Adipocyte (in vitro differentiated cells): ENCODE results near the gene ARHGAP26.
A peak's percentile ranks its signal among the peaks of the same experiment; 100 is the strongest.
"Not testable (repeated sequence)": the region's sequence is repeated elsewhere in the genome, so short reads cannot be mapped to it uniquely, and the experiment has no call there.

Source experiments
- DNase-seq: peaks from one replicate; pipeline ENCODE4 v3.0.0-alpha.2; 2015; ENCODE audit warnings: low read depth
- H3K27me3 ChIP-seq: replicated peaks from 2 replicates; pipeline ENCODE4 v1.7.0; 2013; ENCODE audit warnings: mild to moderate bottlenecking, low read length, moderate library complexity; ENCODE audit not compliant: control insufficient read depth, insufficient read depth
- H3K36me3 ChIP-seq: 2 replicates; pipeline ENCODE4 v1.7.0; 2013; ENCODE audit warnings: low read length, mild to moderate bottlenecking, moderate library complexity; ENCODE audit not compliant: control insufficient read depth, insufficient read depth, severe bottlenecking
- H3K4me1 ChIP-seq: 2 replicates; pipeline ENCODE4 v1.7.0; 2013; ENCODE audit warnings: mild to moderate bottlenecking, low read length, moderate library complexity; ENCODE audit not compliant: control insufficient read depth, insufficient read depth
- H3K4me3 ChIP-seq: 2 replicates; pipeline ENCODE4 v1.7.0; 2013; ENCODE audit warnings: mild to moderate bottlenecking, low read length, moderate library complexity
- H3K9ac ChIP-seq: 2 replicates; pipeline ENCODE4 v1.7.0; 2013; ENCODE audit warnings: mild to moderate bottlenecking, low read length, moderate library complexity
- H3K9me3 ChIP-seq: 2 replicates; pipeline ENCODE4 v1.7.0; 2013; ENCODE audit warnings: mild to moderate bottlenecking, low read length, moderate library complexity; ENCODE audit not compliant: control insufficient read depth

ARHGAP26 gene

GRCh38 chr5:142945845-142946244 is 175.7 kb downstream of the ARHGAP26 start:
- no peak for DNase-seq
- H3K9ac ChIP-seq, result no peak overlapping the region
- H3K4me1 ChIP-seq, result no peaks in the 10 kb centered on the region
- no peaks in the 10 kb centered on the region for H3K27me3 ChIP-seq
- no peaks in the 10 kb centered on the region for H3K9me3 ChIP-seq
- H3K36me3 ChIP-seq, result no peaks in the 10 kb centered on the region
- no peak overlapping the region for H3K4me3 ChIP-seq

GRCh38 chr5:142946547-142947426 is 176.6 kb downstream of the ARHGAP26 start:
- no peaks in the 10 kb centered on the region for H3K36me3 ChIP-seq
- no peak overlapping the region for H3K9ac ChIP-seq
- no peaks in the 10 kb centered on the region for H3K27me3 ChIP-seq
- peak; percentile 20 for DNase-seq
- H3K4me3 ChIP-seq, result no peak overlapping the region
- no peaks in the 10 kb centered on the region for H3K9me3 ChIP-seq
- H3K4me1 ChIP-seq, result no peaks in the 10 kb centered on the region

- no peak for DNase-seq
- H3K4me1 ChIP-seq, result no peaks in the 10 kb centered on the region
- H3K9me3 ChIP-seq, result no peaks in the 10 kb centered on the region
- H3K27me3 ChIP-seq, result no peaks in the 10 kb centered on the region
- H3K4me3 ChIP-seq, result no peak overlapping the region
- H3K36me3 ChIP-seq, result no peaks in the 10 kb centered on the region
- H3K9ac ChIP-seq, result no peak overlapping the region
Measured at GRCh38 chr5:142947427-142947709, 177.2 kb downstream of the ARHGAP26 start.

- Histone ChIP-seq H3K36me3 (no peaks in the 10 kb centered on the region), H3K4me3 (no peak overlapping the region), H3K27me3 (no peaks in the 10 kb centered on the region), H3K4me1 (peaks cover 15% of the 10 kb centered on the region), H3K9me3 (no peaks in the 10 kb centered on the region), H3K9ac (no peak overlapping the region)
- DNase-seq, result no peak
Measured at GRCh38 chr5:142952229-142952628, 182.1 kb downstream of the ARHGAP26 start.

- H3K36me3 ChIP-seq, DNase-seq, H3K27me3 ChIP-seq, H3K4me3 ChIP-seq, H3K9ac ChIP-seq, H3K9me3 ChIP-seq: not testable (repeated sequence)
- H3K4me1 ChIP-seq, result peaks cover 15% of the 10 kb centered on the region
Measured at GRCh38 chr5:142952871-142953270, 182.7 kb downstream of the ARHGAP26 start.

- no peak overlapping the region for H3K4me3 ChIP-seq
- H3K27me3 ChIP-seq, result no peaks in the 10 kb centered on the region
- no peaks in the 10 kb centered on the region for H3K9me3 ChIP-seq
- no peak overlapping the region for H3K9ac ChIP-seq
- DNase-seq, result no peak
- H3K36me3 ChIP-seq, result no peaks in the 10 kb centered on the region
- peaks cover 15% of the 10 kb centered on the region for H3K4me1 ChIP-seq
Measured at GRCh38 chr5:142954455-142954854, 184.3 kb downstream of the ARHGAP26 start.

GRCh38 chr5:142955628-142956027 is 185.5 kb downstream of the ARHGAP26 start:
- H3K9ac ChIP-seq, result no peak overlapping the region

GRCh38 chr5:142957528-142957927 is 187.4 kb downstream of the ARHGAP26 start:
- H3K9ac ChIP-seq, result no peak overlapping the region
- H3K4me1 ChIP-seq, result peaks cover 22% of the 10 kb centered on the region
- H3K27me3 ChIP-seq, result no peaks in the 10 kb centered on the region
- H3K9me3 ChIP-seq, result no peaks in the 10 kb centered on the region
- no peaks in the 10 kb centered on the region for H3K36me3 ChIP-seq
- no peak for DNase-seq
- H3K4me3 ChIP-seq, result no peak overlapping the region

More at GRCh38 chr5:142955628-142956027, 185.5 kb downstream of the ARHGAP26 start:
- Histone ChIP-seq H3K9me3 (no peaks in the 10 kb centered on the region), H3K36me3 (no peaks in the 10 kb centered on the region), H3K4me1 (peaks cover 22% of the 10 kb centered on the region), H3K27me3 (no peaks in the 10 kb centered on the region), H3K4me3 (no peak overlapping the region)
- no peak for DNase-seq

- H3K4me3 ChIP-seq, result no peak overlapping the region
- peaks cover 22% of the 10 kb centered on the region for H3K4me1 ChIP-seq
- no peak for DNase-seq
- no peaks in the 10 kb centered on the region for H3K27me3 ChIP-seq
- H3K9ac ChIP-seq, result no peak overlapping the region
- H3K36me3 ChIP-seq, result no peaks in the 10 kb centered on the region
- H3K9me3 ChIP-seq, result no peaks in the 10 kb centered on the region
Measured at GRCh38 chr5:142958944-142959682, 188.9 kb downstream of the ARHGAP26 start.

GRCh38 chr5:142959683-142960657 is 189.8 kb downstream of the ARHGAP26 start:
- no peaks in the 10 kb centered on the region for H3K9me3 ChIP-seq
- no peaks in the 10 kb centered on the region for H3K36me3 ChIP-seq
- H3K27me3 ChIP-seq, result no peaks in the 10 kb centered on the region
- H3K4me1 ChIP-seq, result peaks cover 22% of the 10 kb centered on the region
- H3K9ac ChIP-seq, result no peak overlapping the region
- H3K4me3 ChIP-seq, result no peak overlapping the region
- peak; percentile 56 for DNase-seq
